AG10803 (cell line): ENCODE results near the gene SEMA3C.

Experiments
- DNase-seq: peaks from one replicate; pipeline ENCODE4 v3.0.0; 2010; ENCODE audit warnings: low read depth
- H3K4me3 ChIP-seq: 2 replicates; pipeline ENCODE4 v1.5.1; 2011; ENCODE audit warnings: mild to moderate bottlenecking, low read length, control low read depth
- TF ChIP-seq, protein P1 (sequence below): conservative IDR thresholded peaks from 2 replicates; pipeline ENCODE4 v1.5.1; 2011; ENCODE audit warnings: mild to moderate bottlenecking, low read length, control low read depth, inconsistent platforms

SEMA3C gene

GRCh38 chr7:80833289-80834268 lies 85.3 kb downstream of the SEMA3C start:
- TF ChIP-seq, protein P1, sequence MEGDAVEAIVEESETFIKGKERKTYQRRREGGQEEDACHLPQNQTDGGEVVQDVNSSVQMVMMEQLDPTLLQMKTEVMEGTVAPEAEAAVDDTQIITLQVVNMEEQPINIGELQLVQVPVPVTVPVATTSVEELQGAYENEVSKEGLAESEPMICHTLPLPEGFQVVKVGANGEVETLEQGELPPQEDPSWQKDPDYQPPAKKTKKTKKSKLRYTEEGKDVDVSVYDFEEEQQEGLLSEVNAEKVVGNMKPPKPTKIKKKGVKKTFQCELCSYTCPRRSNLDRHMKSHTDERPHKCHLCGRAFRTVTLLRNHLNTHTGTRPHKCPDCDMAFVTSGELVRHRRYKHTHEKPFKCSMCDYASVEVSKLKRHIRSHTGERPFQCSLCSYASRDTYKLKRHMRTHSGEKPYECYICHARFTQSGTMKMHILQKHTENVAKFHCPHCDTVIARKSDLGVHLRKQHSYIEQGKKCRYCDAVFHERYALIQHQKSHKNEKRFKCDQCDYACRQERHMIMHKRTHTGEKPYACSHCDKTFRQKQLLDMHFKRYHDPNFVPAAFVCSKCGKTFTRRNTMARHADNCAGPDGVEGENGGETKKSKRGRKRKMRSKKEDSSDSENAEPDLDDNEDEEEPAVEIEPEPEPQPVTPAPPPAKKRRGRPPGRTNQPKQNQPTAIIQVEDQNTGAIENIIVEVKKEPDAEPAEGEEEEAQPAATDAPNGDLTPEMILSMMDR: no peak

DNA sequence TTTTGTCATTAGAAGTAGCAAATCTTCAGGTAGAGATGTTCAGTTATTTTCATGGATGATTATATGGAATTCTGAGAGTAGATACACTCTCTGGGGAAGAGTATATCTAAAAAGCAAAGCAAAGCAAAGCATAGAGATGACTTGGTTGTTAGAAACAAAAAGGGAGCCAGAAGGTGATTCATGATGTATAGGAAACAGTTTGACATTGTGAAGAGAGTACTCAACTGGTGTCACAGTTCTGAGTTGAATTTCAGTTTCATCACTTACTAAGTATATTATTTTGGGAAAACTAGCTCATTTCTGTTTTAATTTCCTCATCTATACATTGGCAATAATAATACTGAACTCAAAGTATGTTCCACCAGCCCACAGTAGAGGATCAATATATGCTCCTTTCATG lies 86.8 kb downstream of the SEMA3C start:
- DNase-seq: no peak
- TF ChIP-seq, protein P1: no peak

More at GRCh38 chr7:80833289-80834268, 85.3 kb downstream of the SEMA3C start:
- DNase-seq: peak; percentile 69
- no peak overlapping the region for H3K4me3 ChIP-seq

GRCh38 chr7:80830584-80831285 lies 88.1 kb downstream of the SEMA3C start:
- TF ChIP-seq, protein P1: no peak
- H3K4me3 ChIP-seq: no peak overlapping the region
- DNase-seq: no peak

More for the DNA sequence above, 86.8 kb downstream of the SEMA3C start:
- no peak overlapping the region for H3K4me3 ChIP-seq

DNA sequence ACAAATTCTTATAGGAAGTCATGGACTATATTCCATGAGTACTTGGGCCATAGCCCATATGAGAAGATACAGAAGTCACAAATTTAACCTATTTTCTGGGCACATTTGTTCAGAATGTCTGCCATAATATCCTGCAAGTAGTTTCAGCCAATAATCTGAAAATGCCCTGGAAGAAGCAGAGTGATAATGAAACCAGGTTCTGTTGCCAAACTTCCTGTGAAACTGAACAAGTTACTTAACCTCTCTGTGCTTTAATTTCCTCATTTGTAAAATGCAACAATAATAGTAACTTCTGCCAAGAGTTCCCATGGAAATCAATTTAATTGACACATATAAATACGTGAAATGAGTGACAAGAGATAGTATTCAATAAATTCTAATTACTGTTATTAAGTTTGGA lies 88.8 kb downstream of the SEMA3C start:
- TF ChIP-seq, protein P1: no peak
- no peak for DNase-seq
- no peak overlapping the region for H3K4me3 ChIP-seq

DNA sequence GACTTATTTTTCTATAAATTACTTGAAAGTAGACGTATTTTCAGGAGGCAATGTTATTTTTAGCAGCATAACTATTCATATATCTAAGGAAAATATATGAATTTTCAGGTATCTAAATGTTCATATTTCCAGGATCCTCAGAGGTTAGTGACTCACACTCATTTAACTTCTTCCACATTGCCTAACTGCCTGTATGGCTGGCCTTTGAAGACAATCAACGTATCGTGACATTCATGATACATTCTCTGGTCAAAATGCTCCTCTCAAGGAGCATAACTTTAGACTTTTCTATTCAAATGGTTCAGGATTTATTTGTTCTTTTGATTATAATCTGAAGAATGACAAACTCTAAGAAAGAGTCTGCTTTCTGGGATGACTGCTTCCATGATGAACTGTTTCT lies 89.3 kb downstream of the SEMA3C start:
- no peak for DNase-seq
- TF ChIP-seq, protein P1: no peak
- no peak overlapping the region for H3K4me3 ChIP-seq

DNA sequence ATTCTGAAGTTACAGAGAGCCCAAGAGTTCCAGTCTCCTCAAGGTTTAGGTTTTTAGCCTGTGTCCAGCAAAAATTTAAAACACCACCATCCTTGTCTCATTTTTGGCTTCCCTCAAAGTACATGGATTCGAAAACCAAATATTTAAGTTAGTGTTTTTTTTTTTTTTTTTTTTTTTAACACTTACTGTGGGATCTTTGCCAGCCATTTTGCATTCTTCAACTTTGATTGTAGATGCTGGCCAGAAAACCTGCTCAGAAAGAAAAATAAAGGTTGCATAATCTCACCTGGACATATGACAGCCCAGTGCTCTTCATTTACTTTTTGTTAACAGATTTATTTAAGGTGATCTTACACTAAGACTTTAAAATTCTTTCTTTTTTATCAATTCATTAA lies 91.6 kb downstream of the SEMA3C start:
- TF ChIP-seq, protein P1: no peak
- peak; percentile 62 for DNase-seq
- no peak overlapping the region for H3K4me3 ChIP-seq
